Vagina (tissue), 2 donors: ENCODE data around the gene TMEM219. TPM values are rescaled to one million over a fixed set of nuclear protein-coding genes. Genes with fewer than 3 reads are reported as not detected.

ENCODE experiments used
- DNase-seq, 2 donors: peaks; one replicate each; pipeline ENCODE4 v3.0.0-alpha.2; 2017; ENCODE audit errors: extremely low spot score in 2 of 2
- H3K27ac ChIP-seq: fragments of 200-600 bp; sonication (generic); one replicate; pipeline ENCODE4 v1.5.1; 2019
- H3K27me3 ChIP-seq: fragments of 200-600 bp; sonication (generic); one replicate; pipeline ENCODE4 v1.5.1; 2019
- H3K36me3 ChIP-seq, 2 donors: fragments of 200-600 bp; sonication (generic); one replicate each; pipeline ENCODE4 v1.5.1; 2017 to 2019
- H3K4me1 ChIP-seq: fragments of 200-600 bp; sonication (generic); one replicate; pipeline ENCODE4 v1.5.1; 2019
- H3K4me3 ChIP-seq, 2 donors: fragments of 200-600 bp; sonication (generic); 1 replicate in 1 of 2; 2 replicates in 1 of 2; pipeline ENCODE4 v1.5.1; 2016 to 2019
- H3K9me3 ChIP-seq: fragments of 200-600 bp; sonication (generic); one replicate; pipeline ENCODE4 v1.5.1; 2019
- CTCF ChIP-seq, 3 experiments: fragments of 450-650 bp in 2 of 3; fragments of 200-600 bp in 1 of 3; sonication (generic) in 1 of 3; IDR thresholded peaks; one replicate each; pipeline ENCODE4 v1.5.1; 2017 to 2019; ENCODE audit warnings: antibody characterized with exemption in 3 of 3, mild to moderate bottlenecking in 2 of 3, moderate library complexity in 2 of 3
- POLR2A ChIP-seq, 2 donors: fragments of 450-650 bp; IDR thresholded peaks; one replicate each; pipeline ENCODE4 v1.6.1; 2017; ENCODE audit warnings: antibody characterized with exemption in 2 of 2, mild to moderate bottlenecking in 2 of 2, moderate library complexity in 2 of 2
- POLR2AphosphoS5 ChIP-seq, 2 donors: sonication (generic); formaldehyde crosslinking; IDR thresholded peaks; one replicate each; pipeline ENCODE4 v1.9.0; 2017; ENCODE audit warnings: antibody characterized with exemption in 2 of 2, mild to moderate bottlenecking in 2 of 2, low read depth in 1 of 2; ENCODE audit not compliant: insufficient read depth in 1 of 2
- intact Hi-C: fragments of 100-400 bp; cut with DNase I; formaldehyde crosslinking; loops from one replicate; pipeline ENCODE4 v1.15.1; 2023
- total RNA-seq: library from RNA; depleted of rRNA; stranded (reverse); fragments of >200 nt; gene quantifications from one replicate; pipeline ENCODE4 v1.2.3, GENCODE V29; 2016

TMEM219 gene
- total RNA-seq, 1 donor from 2014 or later, result 85.7 TPM

DNA sequence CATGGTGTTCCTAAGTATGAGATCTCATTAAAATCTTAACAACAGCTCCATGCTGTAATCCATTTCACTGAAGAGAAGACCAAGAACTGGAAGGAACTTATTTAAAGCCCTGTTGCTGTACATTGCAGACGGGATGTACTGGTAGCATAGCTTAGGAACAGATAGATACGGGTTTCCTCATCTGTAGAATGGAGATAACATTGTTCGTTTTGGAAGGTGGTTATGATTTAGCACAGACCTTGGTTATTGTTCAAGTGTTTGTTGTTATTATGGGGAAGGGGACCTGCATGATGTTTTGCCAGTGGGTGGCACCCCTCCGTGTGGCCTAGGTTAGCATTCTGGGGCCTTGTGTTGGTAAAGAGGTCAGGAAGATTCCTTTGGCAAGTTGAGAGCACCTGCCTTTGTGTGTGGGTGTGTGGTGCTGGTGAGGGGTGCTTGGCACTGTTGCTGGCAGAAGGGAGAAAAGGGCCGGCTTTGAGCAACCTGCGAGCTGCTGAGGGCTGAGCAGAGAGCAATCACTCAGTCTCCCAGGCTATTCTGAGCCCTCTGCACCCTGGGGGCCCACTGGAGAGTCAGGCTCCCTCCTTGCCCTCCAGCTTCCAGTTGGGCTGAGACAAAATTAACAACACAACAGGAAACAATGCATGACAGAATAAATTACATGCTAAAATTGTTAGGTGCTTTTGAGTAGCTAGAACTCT is 14.1 kb downstream of the TMEM219 start:
- Histone ChIP-seq H3K27ac (peak overlapping the region; percentile 80), H3K36me3 (peaks cover 0 to 41% of the 10 kb centered on the region in 2 donors), H3K4me3 (peak overlapping the region; percentile 58 to 80), H3K27me3 (no peaks in the 10 kb centered on the region), H3K4me1 (peaks cover 39% of the 10 kb centered on the region), H3K9me3 (no peaks in the 10 kb centered on the region)
- intact Hi-C loops, result loop anchor here (2.0 kb wide), 1 partner anchor 19 kb away; the partner anchor contains the start of gene HIRIP3
- TF ChIP-seq POLR2A (IDR thresholded peaks at IDR 0.05) (no peak), POLR2AphosphoS5 (IDR thresholded peaks at IDR 0.05; ENCODE audit: insufficient read depth in 1 of 2, low read depth in 1 of 2) (no peak), CTCF (IDR thresholded peaks at IDR 0.05) (no peak)
- no peak for DNase-seq

DNA sequence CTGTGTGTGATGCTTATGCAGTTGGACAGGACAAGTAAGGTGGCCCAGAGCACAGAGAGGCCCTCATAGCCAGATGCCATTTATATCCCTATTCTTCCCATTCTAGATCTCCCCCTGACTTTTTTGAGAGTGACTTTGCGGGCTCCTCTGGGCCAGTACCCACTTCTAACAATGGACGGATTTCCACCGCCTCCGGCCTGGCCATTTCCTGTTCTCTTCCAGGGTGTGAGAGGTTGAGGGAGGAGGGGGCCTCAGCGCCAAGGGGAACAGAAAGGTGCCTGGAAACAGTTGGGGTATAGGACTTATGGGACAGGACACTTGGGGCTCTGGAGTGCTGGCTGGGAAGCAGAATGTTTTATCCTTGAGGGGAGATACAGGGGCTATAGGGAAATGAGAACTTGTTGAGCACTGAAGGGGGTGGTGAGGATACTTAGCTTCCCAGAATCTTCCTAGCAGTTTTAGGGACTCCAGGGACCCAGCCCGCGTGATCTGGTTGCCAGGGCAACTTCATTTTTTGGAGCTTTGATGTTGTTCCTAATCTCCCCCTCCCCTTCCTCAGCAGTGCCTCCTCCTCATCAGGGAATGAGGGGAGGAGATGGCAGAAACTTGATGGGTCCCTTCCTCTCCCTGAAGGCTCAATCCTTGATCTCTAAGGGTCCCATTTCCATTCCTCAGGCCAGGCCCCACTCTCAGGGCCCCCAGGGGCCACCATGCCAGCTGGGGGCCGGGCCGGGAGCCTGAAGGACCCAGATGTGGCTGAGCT is 15.4 kb downstream of the TMEM219 start:
- no peak for DNase-seq
- peaks cover 39% of the 10 kb centered on the region for H3K4me1 ChIP-seq
- no peaks in the 10 kb centered on the region for H3K9me3 ChIP-seq
- H3K27me3 ChIP-seq, result no peaks in the 10 kb centered on the region
- peak overlapping the region; percentile 58 to 80 for H3K4me3 ChIP-seq
- peaks cover 0 to 48% of the 10 kb centered on the region in 2 donors for H3K36me3 ChIP-seq
- H3K27ac ChIP-seq, result no peak overlapping the region
- TF ChIP-seq POLR2AphosphoS5 (IDR thresholded peaks at IDR 0.05; ENCODE audit: insufficient read depth in 1 of 2, low read depth in 1 of 2) (peak in 1 of 2 donors; percentile 15), POLR2A (IDR thresholded peaks at IDR 0.05) (no peak)
- intact Hi-C loops, result no loop called here

GRCh38 chr16:29978081-29978480 is 16.2 kb downstream of the TMEM219 start:
- peaks cover 0 to 56% of the 10 kb centered on the region in 2 donors for H3K36me3 ChIP-seq
- no peak overlapping the region for H3K4me3 ChIP-seq
- no peak overlapping the region for H3K27ac ChIP-seq
- H3K27me3 ChIP-seq, result no peaks in the 10 kb centered on the region
- H3K9me3 ChIP-seq, result no peaks in the 10 kb centered on the region
- peaks cover 39% of the 10 kb centered on the region for H3K4me1 ChIP-seq
- no peak for TF ChIP-seq POLR2A (IDR thresholded peaks at IDR 0.05)
- no peak for TF ChIP-seq POLR2AphosphoS5 (IDR thresholded peaks at IDR 0.05; ENCODE audit: insufficient read depth in 1 of 2, low read depth in 1 of 2)
- TF ChIP-seq CTCF (IDR thresholded peaks at IDR 0.05), result no peak
- no peak for DNase-seq
- intact Hi-C loops, result no loop called here

DNA sequence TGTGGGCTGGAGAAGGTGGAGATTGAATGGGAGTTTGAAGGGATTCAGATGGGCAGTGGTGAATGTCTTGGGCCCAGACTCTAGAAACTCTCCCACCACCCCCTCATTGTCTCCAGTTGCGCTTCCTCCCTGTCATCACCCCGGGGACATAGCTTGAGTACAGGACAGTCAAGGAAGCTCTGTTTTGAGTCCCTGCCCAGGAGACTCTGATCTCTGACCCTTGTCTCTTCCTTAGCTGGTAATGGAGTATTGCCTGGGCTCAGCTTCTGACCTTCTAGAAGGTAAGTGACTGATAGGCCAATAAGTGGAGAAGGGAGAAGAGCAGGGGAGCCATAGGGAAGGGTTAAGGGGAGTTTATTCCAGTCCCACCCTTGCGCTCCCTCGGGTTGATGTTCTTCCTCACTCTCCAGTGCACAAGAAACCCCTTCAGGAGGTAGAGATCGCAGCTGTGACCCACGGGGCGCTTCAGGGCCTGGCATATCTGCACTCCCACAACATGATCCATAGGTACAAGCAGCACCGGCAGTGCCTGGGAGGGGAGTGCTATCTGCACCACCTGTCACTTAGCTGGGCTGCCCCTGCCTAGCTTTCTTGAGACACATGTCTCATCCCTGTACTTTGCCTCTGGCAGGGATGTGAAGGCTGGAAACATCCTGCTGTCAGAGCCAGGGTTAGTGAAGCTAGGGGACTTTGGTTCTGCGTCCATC is 16.8 kb downstream of the TMEM219 start:
- H3K27me3 ChIP-seq, result no peaks in the 10 kb centered on the region
- H3K4me3 ChIP-seq, result no peak overlapping the region
- no peaks in the 10 kb centered on the region for H3K9me3 ChIP-seq
- no peak overlapping the region for H3K27ac ChIP-seq
- intact Hi-C loops, result no loop called here
- TF ChIP-seq POLR2AphosphoS5 (IDR thresholded peaks at IDR 0.05; ENCODE audit: insufficient read depth in 1 of 2, low read depth in 1 of 2) (no peak), CTCF (IDR thresholded peaks at IDR 0.05) (no peak), POLR2A (IDR thresholded peaks at IDR 0.05) (no peak)
- DNase-seq, result no peak
- H3K4me1 ChIP-seq, result peaks cover 39% of the 10 kb centered on the region
- H3K36me3 ChIP-seq, result peaks cover 0 to 62% of the 10 kb centered on the region in 2 donors
